ENCODE results near the gene ARID3A.

DNA sequence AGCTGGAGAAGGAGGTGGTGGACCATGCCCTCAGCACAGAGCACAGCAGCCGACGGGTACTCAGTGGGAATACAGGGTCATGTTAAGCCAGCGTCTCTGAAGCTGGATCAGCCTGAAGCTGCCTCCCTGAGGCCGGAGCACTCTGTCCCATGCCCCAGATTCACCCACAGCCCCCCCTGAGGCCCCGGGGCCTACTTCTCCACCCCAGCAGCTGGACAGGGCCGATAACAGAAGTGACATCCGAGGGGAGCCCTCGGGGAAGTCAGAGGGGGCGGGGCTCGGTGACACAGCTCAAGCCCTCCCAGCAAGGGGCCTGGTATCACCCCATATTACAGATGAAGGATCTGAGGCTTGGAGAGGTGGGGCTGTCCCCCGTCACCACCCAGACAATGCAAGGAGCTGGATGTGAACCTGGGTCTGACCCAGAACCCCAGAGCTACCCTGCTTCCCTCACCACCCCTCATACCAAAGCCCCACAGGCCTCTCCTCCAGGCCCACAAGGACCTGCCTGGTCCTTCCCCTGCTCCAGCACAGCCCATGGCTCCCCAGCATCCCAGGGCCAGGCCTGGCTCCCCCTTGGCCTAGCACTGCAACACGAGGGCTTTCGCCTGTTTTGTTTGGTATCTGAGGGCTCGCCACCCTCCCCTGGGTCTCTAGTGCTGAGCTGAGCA, 18.5 kb upstream of the ARID3A start:
- TF ChIP-seq, protein P1, sequence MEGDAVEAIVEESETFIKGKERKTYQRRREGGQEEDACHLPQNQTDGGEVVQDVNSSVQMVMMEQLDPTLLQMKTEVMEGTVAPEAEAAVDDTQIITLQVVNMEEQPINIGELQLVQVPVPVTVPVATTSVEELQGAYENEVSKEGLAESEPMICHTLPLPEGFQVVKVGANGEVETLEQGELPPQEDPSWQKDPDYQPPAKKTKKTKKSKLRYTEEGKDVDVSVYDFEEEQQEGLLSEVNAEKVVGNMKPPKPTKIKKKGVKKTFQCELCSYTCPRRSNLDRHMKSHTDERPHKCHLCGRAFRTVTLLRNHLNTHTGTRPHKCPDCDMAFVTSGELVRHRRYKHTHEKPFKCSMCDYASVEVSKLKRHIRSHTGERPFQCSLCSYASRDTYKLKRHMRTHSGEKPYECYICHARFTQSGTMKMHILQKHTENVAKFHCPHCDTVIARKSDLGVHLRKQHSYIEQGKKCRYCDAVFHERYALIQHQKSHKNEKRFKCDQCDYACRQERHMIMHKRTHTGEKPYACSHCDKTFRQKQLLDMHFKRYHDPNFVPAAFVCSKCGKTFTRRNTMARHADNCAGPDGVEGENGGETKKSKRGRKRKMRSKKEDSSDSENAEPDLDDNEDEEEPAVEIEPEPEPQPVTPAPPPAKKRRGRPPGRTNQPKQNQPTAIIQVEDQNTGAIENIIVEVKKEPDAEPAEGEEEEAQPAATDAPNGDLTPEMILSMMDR (conservative IDR thresholded peaks at IDR 0.05; ENCODE audit: low read length), result no peak
- TF ChIP-seq EZH2phosphoT487 (IDR thresholded peaks at IDR 0.05; ENCODE audit: borderline replicate concordance, low read depth, low read length), result no peak
